Osteoblast (primary cell): ENCODE measurements around the gene ALDOA. TPM values are rescaled to one million over a fixed set of nuclear protein-coding genes. Genes with fewer than 3 reads are reported as not detected.

ENCODE experiments used
- DNase-seq: peaks from one replicate; pipeline ENCODE4 v3.0.0; 2011; ENCODE audit warnings: low spot score, mixed read lengths; ENCODE audit not compliant: insufficient read length; ENCODE audit errors: missing footprints
- H2AFZ ChIP-seq: 2 replicates; pipeline ENCODE4 v1.6.0; 2011; ENCODE audit warnings: mild to moderate bottlenecking, low read length
- H3K27ac ChIP-seq: 2 replicates; pipeline ENCODE4 v1.5.1; 2011; ENCODE audit warnings: mild to moderate bottlenecking, low read depth, low read length, moderate library complexity
- H3K27me3 ChIP-seq: 2 replicates; pipeline ENCODE4 v1.6.0; 2012; ENCODE audit warnings: mild to moderate bottlenecking, control low read depth, inconsistent platforms, low read length, moderate library complexity; ENCODE audit not compliant: insufficient read depth
- H3K36me3 ChIP-seq: 2 replicates; pipeline ENCODE4 v1.5.1; 2011; ENCODE audit warnings: mild to moderate bottlenecking, low read length, control low read depth, moderate library complexity; ENCODE audit not compliant: insufficient read depth
- H3K4me1 ChIP-seq: 2 replicates; pipeline ENCODE4 v1.5.1; 2011; ENCODE audit warnings: mild to moderate bottlenecking, low read length, control low read depth, moderate library complexity; ENCODE audit not compliant: insufficient read depth
- H3K4me2 ChIP-seq: 2 replicates; pipeline ENCODE4 v1.6.0; 2011; ENCODE audit warnings: mild to moderate bottlenecking, low read length; ENCODE audit not compliant: insufficient read depth
- H3K4me3 ChIP-seq: fragments of 200-600 bp; sonication (generic); 3 replicates; pipeline ENCODE4 v1.5.1; 2012; ENCODE audit warnings: mild to moderate bottlenecking, low read length, inconsistent platforms; ENCODE audit not compliant: insufficient read depth
- H3K79me2 ChIP-seq: 2 replicates; pipeline ENCODE4 v1.6.0; 2012; ENCODE audit warnings: mild to moderate bottlenecking, low read length, control low read depth, inconsistent platforms; ENCODE audit not compliant: insufficient read depth
- H3K9me3 ChIP-seq: 2 replicates; pipeline ENCODE4 v1.5.1; 2011; ENCODE audit warnings: low read depth, low read length, control low read depth
- H4K20me1 ChIP-seq: 2 replicates; pipeline ENCODE4 v1.6.0; 2012; ENCODE audit warnings: mild to moderate bottlenecking, low read length, control low read depth; ENCODE audit not compliant: insufficient read depth
- CTCF ChIP-seq: IDR thresholded peaks from 2 replicates; pipeline ENCODE4 v1.5.1; 2011; ENCODE audit warnings: mild to moderate bottlenecking, low read depth, low read length, moderate library complexity; ENCODE audit errors: extremely low read depth
- total RNA-seq: library from RNA; depleted of rRNA; stranded (reverse); fragments of >200 nt; gene quantifications from 2 replicates; pipeline ENCODE4 v1.2.3, GENCODE V29; 2012

The ALDOA gene
- total RNA-seq, 1 donor: 705 TPM

DNA sequence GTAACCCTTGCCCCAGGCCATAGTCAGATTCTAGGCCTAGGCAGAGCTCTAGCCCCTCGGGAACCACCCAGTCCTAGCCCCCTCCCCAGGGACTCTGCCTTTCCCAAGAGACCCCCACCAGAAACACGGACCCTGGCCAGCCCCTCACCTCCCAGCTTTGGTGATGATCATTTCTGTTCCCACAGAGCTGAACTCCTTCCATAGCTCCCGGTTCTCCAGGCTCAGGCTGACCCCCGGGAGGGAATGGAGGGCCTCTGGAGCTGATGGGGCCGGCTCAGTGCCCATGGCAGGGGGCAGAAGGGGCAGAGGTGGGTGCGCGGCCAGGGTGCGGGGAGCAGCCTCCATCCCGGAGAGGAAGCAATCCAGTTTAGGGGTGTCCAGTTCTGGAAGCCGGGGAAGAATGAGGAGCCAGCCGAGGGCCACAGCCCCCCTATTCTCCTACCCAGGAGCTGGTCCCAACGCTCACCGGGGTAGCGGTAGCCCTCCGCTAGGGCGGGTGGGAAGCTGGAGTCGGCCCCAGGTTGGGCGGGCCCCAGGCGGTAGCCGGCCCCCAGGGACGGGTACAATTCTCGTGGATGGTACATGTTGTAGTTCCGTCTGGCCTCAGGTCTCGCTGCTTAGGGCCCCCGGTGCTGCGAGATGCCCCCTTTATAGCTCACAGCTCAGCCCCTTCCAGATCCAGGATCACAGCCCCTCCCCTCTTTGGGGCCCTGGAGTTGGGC is 25.2 kb downstream of the ALDOA start:
- Histone ChIP-seq H2AFZ (no peak overlapping the region), H3K4me3 (no peak overlapping the region)
- TF ChIP-seq CTCF: no peak

GRCh38 chr16:30091474-30092372 is 26.2 kb downstream of the ALDOA start, which contains the start of gene TBX6:
TBX6 (minus strand) TSS chr16:30091924; CDS start chr16:30091193, 731 bp downstream.
- H3K9me3 ChIP-seq: peaks cover 2% of the 10 kb centered on the region
- H3K79me2 ChIP-seq: peaks cover 3% of the 10 kb centered on the region
- no peaks in the 10 kb centered on the region for H3K27me3 ChIP-seq
- H3K4me2 ChIP-seq: peak within 1 kb of the TSS; percentile 90
- peaks cover 8% of the 10 kb centered on the region for H3K36me3 ChIP-seq
- DNase-seq: peak; percentile 99
- peak within 1 kb of the TSS; percentile 92 for H2AFZ ChIP-seq
- H3K4me3 ChIP-seq: peak within 1 kb of the TSS; percentile 76
- TF ChIP-seq CTCF: peak; percentile 58
- H3K27ac ChIP-seq: peak within 1 kb of the TSS; percentile 59
- H3K4me1 ChIP-seq: peaks cover 31% of the 10 kb centered on the region
- peaks cover 7% of the 10 kb centered on the region for H4K20me1 ChIP-seq

More for the DNA sequence above, 25.2 kb downstream of the ALDOA start:
- Histone ChIP-seq H4K20me1 (peaks cover 7% of the 10 kb centered on the region), H3K27me3 (no peaks in the 10 kb centered on the region), H3K4me2 (peak overlapping the region; percentile 90), H3K27ac (peak overlapping the region; percentile 56), H3K4me1 (peaks cover 27% of the 10 kb centered on the region), H3K79me2 (peaks cover 3% of the 10 kb centered on the region), H3K9me3 (no peaks in the 10 kb centered on the region), H3K36me3 (peaks cover 9% of the 10 kb centered on the region)
- peak; percentile 64 for DNase-seq

DNA sequence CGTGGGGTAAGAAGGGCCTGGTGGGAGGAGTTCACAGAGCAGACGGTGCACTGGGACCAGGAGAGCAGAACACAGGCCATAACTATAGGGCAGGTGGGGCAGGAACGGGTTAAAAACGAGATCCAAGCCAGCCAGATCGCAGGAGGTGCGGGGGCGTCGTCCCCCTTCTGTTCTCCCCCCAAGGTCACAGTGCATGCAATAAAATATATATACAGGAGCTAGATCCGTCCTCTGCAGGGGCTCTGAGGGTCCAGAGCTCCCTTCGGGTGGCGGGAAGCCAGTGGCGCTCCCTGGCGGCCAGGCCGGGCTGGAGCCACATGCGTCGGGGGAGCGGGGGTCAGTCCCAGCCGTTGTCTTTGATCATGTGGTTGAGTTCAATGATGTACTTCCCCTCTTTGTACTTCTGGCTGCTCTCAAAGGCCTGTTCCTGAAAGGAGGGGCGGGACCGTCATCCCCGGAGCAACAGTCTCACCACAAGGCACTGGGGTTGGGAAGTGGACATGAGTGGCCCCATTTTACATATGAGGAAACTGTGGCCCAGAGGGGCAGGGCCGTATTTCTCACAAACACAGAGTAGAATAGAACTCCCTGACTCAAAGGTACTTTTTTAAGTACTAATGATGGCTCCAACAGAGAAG is 26.9 kb downstream of the ALDOA start:
- H3K4me1 ChIP-seq: peaks cover 31% of the 10 kb centered on the region
- H4K20me1 ChIP-seq: peaks cover 7% of the 10 kb centered on the region
- peak overlapping the region; percentile 76 for H3K4me3 ChIP-seq
- peaks cover 3% of the 10 kb centered on the region for H3K79me2 ChIP-seq
- peak; percentile 96 for DNase-seq
- H3K9me3 ChIP-seq: peaks cover 9% of the 10 kb centered on the region
- peak overlapping the region; percentile 90 for H3K4me2 ChIP-seq
- peak overlapping the region; percentile 91 for H2AFZ ChIP-seq
- H3K27me3 ChIP-seq: no peaks in the 10 kb centered on the region
- peak; percentile 62 for TF ChIP-seq CTCF
- H3K27ac ChIP-seq: peak overlapping the region; percentile 59
- H3K36me3 ChIP-seq: peaks cover 8% of the 10 kb centered on the region
